ENCODE measurements around the gene IMPA2.
"Not testable (repeated sequence)": the region's sequence is repeated elsewhere in the genome, so short reads cannot be mapped to it uniquely, and the experiment has no call there.

Gene IMPA2

GRCh38 chr18:12038082-12038638, 56.9 kb downstream of the IMPA2 start:
- H3K18ac ChIP-seq (ENCODE audit: low read length), result no peak overlapping the region
- H3K4me2 ChIP-seq (ENCODE audit: low read length), result peak overlapping the region; percentile 98
- H2BK120ac ChIP-seq (ENCODE audit: insufficient read depth, low read length, poor library complexity), result no peak overlapping the region
- H2BK12ac ChIP-seq (ENCODE audit: low read length), result no peak overlapping the region
- H3K9me3 ChIP-seq (ENCODE audit: insufficient read depth, low read depth, low read length), result no peaks in the 10 kb centered on the region
- H3K27me3 ChIP-seq (ENCODE audit: insufficient read depth, low read length), result peaks cover 8% of the 10 kb centered on the region
- no peaks in the 10 kb centered on the region for H3K36me3 ChIP-seq (ENCODE audit: control insufficient read depth in 1 of 2, insufficient read depth in 2 of 2, low read length in 2 of 2)
- no peak overlapping the region for H3K27ac ChIP-seq (ENCODE audit: low read depth, low read length)
- no peak overlapping the region for H4K91ac ChIP-seq (ENCODE audit: low read depth, low read length)
- H3K9ac ChIP-seq (ENCODE audit: low read length), result no peak overlapping the region
- H4K12ac ChIP-seq (ENCODE audit: low read depth, low read length), result no peak overlapping the region
- H3K79me2 ChIP-seq (ENCODE audit: control insufficient read depth, insufficient read depth, low read length, poor library complexity), result no peaks in the 10 kb centered on the region
- H4K8ac ChIP-seq (ENCODE audit: low read depth, low read length), result no peak overlapping the region
- H3K79me1 ChIP-seq (ENCODE audit: low read length), result no peaks in the 10 kb centered on the region
- no peak overlapping the region for H3K4me3 ChIP-seq (ENCODE audit: low read depth, low read length)
- H2AFZ ChIP-seq (ENCODE audit: insufficient read depth, low read length, poor library complexity), result peak overlapping the region; percentile 14
- no CpG with 5 or more reads among the region's 27 CpGs for WGBS (ENCODE audit: extremely low coverage, insufficient coverage, insufficient read length)
- H3K4me1 ChIP-seq (ENCODE audit: control insufficient read depth in 1 of 2, insufficient read depth in 2 of 2, low read length in 2 of 2), result peaks cover 3 to 6% of the 10 kb centered on the region in 2 experiments
- DNase-seq, result peak in 1 of 2 donors; percentile 23
- H3K4ac ChIP-seq (ENCODE audit: low read depth, low read length), result no peak overlapping the region
- H2AK5ac ChIP-seq (ENCODE audit: low read length), result no peak overlapping the region
- no peak overlapping the region for H2BK5ac ChIP-seq (ENCODE audit: low read depth, low read length, poor library complexity)
- H3K23ac ChIP-seq (ENCODE audit: low read length), result no peak overlapping the region
- H3K14ac ChIP-seq (ENCODE audit: low read length), result no peak overlapping the region

DNA sequence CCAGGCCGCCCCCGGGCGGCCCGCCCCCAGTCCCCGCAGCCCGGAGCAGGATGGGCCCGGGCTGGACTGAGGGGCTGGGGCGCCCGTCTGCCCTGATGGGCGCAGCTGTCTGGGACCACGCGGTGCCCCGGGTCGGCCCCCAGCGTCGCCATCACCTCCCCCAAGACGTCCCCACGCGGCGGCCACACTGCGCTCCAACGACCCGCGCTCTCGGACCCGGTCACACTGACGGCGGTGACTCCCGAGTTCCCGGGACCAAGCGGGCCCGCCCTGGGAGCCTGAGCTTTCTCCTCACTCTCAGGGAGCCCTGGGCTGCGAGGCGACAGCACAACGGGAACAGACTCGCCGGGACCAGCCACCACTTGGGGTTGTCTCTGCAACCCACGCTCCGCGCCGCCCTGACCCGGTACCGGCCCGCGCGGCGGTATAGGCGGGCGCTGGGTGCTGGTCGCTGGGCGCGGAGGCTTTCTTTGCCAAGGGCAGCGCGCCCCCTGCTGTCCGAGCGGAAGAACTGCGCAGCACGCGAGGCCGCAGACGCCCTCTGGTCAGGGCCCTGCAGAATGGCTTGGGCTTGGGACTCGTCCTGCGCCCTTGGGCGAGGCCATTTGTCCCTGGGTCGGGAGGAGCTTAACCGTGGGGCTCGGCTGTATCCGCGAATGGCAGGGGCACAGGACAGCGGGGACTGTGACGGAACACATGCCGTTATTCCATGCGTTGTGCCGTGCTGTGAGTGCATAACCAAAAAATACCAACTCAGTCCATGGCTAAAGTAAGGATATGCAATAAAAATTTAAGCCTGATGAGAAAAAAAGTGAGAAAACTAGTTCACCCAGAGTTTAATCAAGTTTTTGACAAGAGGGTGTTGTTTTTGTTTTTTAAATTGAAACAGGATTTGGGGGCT, 57.6 kb downstream of the IMPA2 start:
- peaks cover 3 to 6% of the 10 kb centered on the region in 2 experiments for H3K4me1 ChIP-seq (ENCODE audit: control insufficient read depth in 1 of 2, insufficient read depth in 2 of 2, low read length in 2 of 2)
- H3K4ac ChIP-seq (ENCODE audit: low read depth, low read length), result no peak overlapping the region
- no peak overlapping the region for H2BK120ac ChIP-seq (ENCODE audit: insufficient read depth, low read length, poor library complexity)
- H4K12ac ChIP-seq (ENCODE audit: low read depth, low read length), result no peak overlapping the region
- H2AK5ac ChIP-seq (ENCODE audit: low read length), result no peak overlapping the region
- H3K9ac ChIP-seq (ENCODE audit: low read length), result no peak overlapping the region
- no peaks in the 10 kb centered on the region for H3K79me1 ChIP-seq (ENCODE audit: low read length)
- peak; percentile 78 to 93 for DNase-seq
- H3K14ac ChIP-seq (ENCODE audit: low read length), result no peak overlapping the region
- H3K9me3 ChIP-seq (ENCODE audit: insufficient read depth, low read depth, low read length), result no peaks in the 10 kb centered on the region
- peak overlapping the region; percentile 98 for H3K4me2 ChIP-seq (ENCODE audit: low read length)
- no CpG with 5 or more reads among the region's 74 CpGs for WGBS (ENCODE audit: extremely low coverage, insufficient coverage, insufficient read length)
- no peaks in the 10 kb centered on the region for H3K79me2 ChIP-seq (ENCODE audit: control insufficient read depth, insufficient read depth, low read length, poor library complexity)
- no peak overlapping the region for H3K23ac ChIP-seq (ENCODE audit: low read length)
- no peak overlapping the region for H4K91ac ChIP-seq (ENCODE audit: low read depth, low read length)
- peaks cover 8% of the 10 kb centered on the region for H3K27me3 ChIP-seq (ENCODE audit: insufficient read depth, low read length)
- H2BK12ac ChIP-seq (ENCODE audit: low read length), result no peak overlapping the region
- H3K18ac ChIP-seq (ENCODE audit: low read length), result no peak overlapping the region
- H3K4me3 ChIP-seq (ENCODE audit: low read depth, low read length), result peak overlapping the region; percentile 68
- no peak overlapping the region for H2BK5ac ChIP-seq (ENCODE audit: low read depth, low read length, poor library complexity)
- H3K27ac ChIP-seq (ENCODE audit: low read depth, low read length), result no peak overlapping the region
- H3K36me3 ChIP-seq (ENCODE audit: control insufficient read depth in 1 of 2, insufficient read depth in 2 of 2, low read length in 2 of 2), result no peaks in the 10 kb centered on the region
- no peak overlapping the region for H4K8ac ChIP-seq (ENCODE audit: low read depth, low read length)
- H2AFZ ChIP-seq (ENCODE audit: insufficient read depth, low read length, poor library complexity), result peak overlapping the region; percentile 14

DNA sequence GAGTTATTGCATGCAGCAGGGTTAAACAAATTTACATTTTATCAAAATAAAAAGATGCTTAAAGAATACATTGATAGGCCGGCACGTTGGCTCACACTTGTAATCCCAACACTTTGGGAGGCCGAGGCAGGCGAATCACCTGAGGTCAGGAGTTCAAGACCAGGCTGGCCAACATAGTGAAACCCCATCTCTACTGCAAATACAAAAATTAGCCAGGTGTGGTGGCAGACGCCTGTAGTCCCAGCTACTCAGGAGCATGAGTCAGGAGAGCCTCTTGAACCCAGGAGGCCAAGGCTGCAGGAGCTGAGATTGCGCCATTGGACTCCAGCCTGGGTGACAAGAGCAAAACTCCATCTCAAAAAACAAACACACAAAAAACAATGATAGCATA, 58.2 kb downstream of the IMPA2 start:
- not testable (repeated sequence) for H3K14ac ChIP-seq (ENCODE audit: low read length); H3K27ac ChIP-seq (ENCODE audit: low read depth, low read length); H4K91ac ChIP-seq (ENCODE audit: low read depth, low read length); H3K4me2 ChIP-seq (ENCODE audit: low read length); H3K9ac ChIP-seq (ENCODE audit: low read length); H3K79me2 ChIP-seq (ENCODE audit: control insufficient read depth, insufficient read depth, low read length, poor library complexity); H3K4me3 ChIP-seq (ENCODE audit: low read depth, low read length); DNase-seq; H2BK12ac ChIP-seq (ENCODE audit: low read length); H3K18ac ChIP-seq (ENCODE audit: low read length); H2BK5ac ChIP-seq (ENCODE audit: low read depth, low read length, poor library complexity); H3K27me3 ChIP-seq (ENCODE audit: insufficient read depth, low read length); H3K4me1 ChIP-seq (ENCODE audit: control insufficient read depth in 1 of 2, insufficient read depth in 2 of 2, low read length in 2 of 2); H3K4ac ChIP-seq (ENCODE audit: low read depth, low read length); H3K9me3 ChIP-seq (ENCODE audit: insufficient read depth, low read depth, low read length); H3K23ac ChIP-seq (ENCODE audit: low read length); H2BK120ac ChIP-seq (ENCODE audit: insufficient read depth, low read length, poor library complexity); H2AK5ac ChIP-seq (ENCODE audit: low read length); H4K12ac ChIP-seq (ENCODE audit: low read depth, low read length); H3K79me1 ChIP-seq (ENCODE audit: low read length); H2AFZ ChIP-seq (ENCODE audit: insufficient read depth, low read length, poor library complexity); H4K8ac ChIP-seq (ENCODE audit: low read depth, low read length); H3K36me3 ChIP-seq (ENCODE audit: control insufficient read depth in 1 of 2, insufficient read depth in 2 of 2, low read length in 2 of 2)
- no CpG with 5 or more reads among the region's 6 CpGs for WGBS (ENCODE audit: extremely low coverage, insufficient coverage, insufficient read length)

- no peak overlapping the region for H3K4me3 ChIP-seq (ENCODE audit: low read depth, low read length)
- no peak overlapping the region for H2AK5ac ChIP-seq (ENCODE audit: low read length)
- H3K27ac ChIP-seq (ENCODE audit: low read depth, low read length), result no peak overlapping the region
- H2BK5ac ChIP-seq (ENCODE audit: low read depth, low read length, poor library complexity), result no peak overlapping the region
- WGBS (ENCODE audit: extremely low coverage, insufficient coverage, insufficient read length), result no CpG with 5 or more reads among the region's 5 CpGs
- H4K12ac ChIP-seq (ENCODE audit: low read depth, low read length), result no peak overlapping the region
- no peak overlapping the region for H3K14ac ChIP-seq (ENCODE audit: low read length)
- H3K9me3 ChIP-seq (ENCODE audit: insufficient read depth, low read depth, low read length), result no peaks in the 10 kb centered on the region
- H3K9ac ChIP-seq (ENCODE audit: low read length), result no peak overlapping the region
- H3K4me2 ChIP-seq (ENCODE audit: low read length), result no peak overlapping the region
- H3K4me1 ChIP-seq (ENCODE audit: control insufficient read depth in 1 of 2, insufficient read depth in 2 of 2, low read length in 2 of 2), result peaks cover 3 to 6% of the 10 kb centered on the region in 2 experiments
- peaks cover 8% of the 10 kb centered on the region for H3K27me3 ChIP-seq (ENCODE audit: insufficient read depth, low read length)
- H3K79me2 ChIP-seq (ENCODE audit: control insufficient read depth, insufficient read depth, low read length, poor library complexity), result no peaks in the 10 kb centered on the region
- no peak overlapping the region for H3K23ac ChIP-seq (ENCODE audit: low read length)
- no peaks in the 10 kb centered on the region for H3K36me3 ChIP-seq (ENCODE audit: control insufficient read depth in 1 of 2, insufficient read depth in 2 of 2, low read length in 2 of 2)
- H4K8ac ChIP-seq (ENCODE audit: low read depth, low read length), result no peak overlapping the region
- H2BK120ac ChIP-seq (ENCODE audit: insufficient read depth, low read length, poor library complexity), result no peak overlapping the region
- no peak overlapping the region for H2BK12ac ChIP-seq (ENCODE audit: low read length)
- no peak overlapping the region for H3K18ac ChIP-seq (ENCODE audit: low read length)
- no peak overlapping the region for H2AFZ ChIP-seq (ENCODE audit: insufficient read depth, low read length, poor library complexity)
- DNase-seq, result no peak
- H3K79me1 ChIP-seq (ENCODE audit: low read length), result no peaks in the 10 kb centered on the region
- no peak overlapping the region for H3K4ac ChIP-seq (ENCODE audit: low read depth, low read length)
- H4K91ac ChIP-seq (ENCODE audit: low read depth, low read length), result no peak overlapping the region
Measured at GRCh38 chr18:12041561-12041960, 60.3 kb downstream of the IMPA2 start.
